LNCAP (cell line): ENCODE measurements around the gene IDE.

ENCODE experiments used
- CTCF ChIP-seq: fragments of 450-650 bp; IDR thresholded peaks from 2 replicates; pipeline ENCODE4 v1.5.1; 2017; ENCODE audit warnings: mild to moderate bottlenecking

IDE gene

DNA sequence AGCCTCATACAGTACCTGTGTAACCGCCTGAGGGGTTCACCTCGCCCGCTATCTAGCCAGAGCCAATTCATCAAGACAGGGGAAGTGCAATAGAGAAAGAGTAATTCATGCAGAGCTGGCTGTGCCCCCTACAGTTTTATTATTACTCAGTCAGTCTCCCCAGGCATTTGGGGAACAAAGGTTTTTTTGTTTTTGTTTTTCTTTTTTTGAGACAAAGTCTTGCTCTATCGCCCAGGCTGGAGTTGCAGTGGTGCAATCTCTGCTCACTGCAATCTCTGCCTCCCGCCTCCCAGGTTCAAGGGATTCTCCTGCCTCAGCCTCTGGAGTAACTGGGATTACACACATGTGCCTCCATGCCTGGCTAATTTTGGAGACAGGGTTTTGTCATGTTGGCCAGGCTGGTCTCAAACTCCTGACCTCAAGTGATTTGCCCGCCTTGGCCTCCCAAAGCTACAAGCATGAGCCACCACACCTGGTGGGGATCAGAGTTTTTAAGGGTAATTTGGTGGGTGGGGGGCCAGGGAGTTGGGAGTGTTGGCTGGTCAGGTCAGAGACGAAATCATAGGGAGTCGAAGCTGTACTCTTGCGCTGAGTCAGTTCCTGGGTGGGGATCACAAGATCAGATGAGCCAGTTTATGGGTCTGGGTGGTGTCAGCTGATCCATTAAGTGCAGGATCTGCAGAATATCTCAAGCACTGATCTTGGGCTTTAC is 166.4 kb downstream of the IDE start:
- no peak for TF ChIP-seq CTCF

DNA sequence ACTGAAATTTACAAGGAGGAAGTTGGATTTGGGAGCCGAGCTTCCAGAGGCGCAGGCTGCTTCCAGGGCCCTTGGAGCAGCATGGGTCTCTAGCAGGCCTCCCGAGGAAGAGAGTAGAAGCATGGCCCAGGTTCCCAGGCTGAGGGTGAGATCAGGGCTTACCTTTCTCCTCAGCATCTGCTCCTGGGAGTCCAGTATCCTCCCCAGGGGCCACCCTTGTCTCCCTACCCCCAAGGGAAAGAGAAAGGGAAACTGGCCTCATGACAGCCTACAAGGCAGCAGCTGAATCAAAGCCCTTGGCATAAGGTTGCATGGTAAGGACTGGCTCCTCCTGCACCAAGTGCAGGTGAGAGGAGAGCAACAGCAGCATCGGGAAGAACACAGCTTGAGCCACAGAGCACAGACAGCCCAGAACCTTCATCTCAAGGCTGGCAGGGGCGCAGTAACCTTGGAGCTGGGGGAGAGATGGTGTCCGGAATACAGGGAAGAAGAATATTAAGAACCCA is 168.4 kb downstream of the IDE start:
- no peak for TF ChIP-seq CTCF

DNA sequence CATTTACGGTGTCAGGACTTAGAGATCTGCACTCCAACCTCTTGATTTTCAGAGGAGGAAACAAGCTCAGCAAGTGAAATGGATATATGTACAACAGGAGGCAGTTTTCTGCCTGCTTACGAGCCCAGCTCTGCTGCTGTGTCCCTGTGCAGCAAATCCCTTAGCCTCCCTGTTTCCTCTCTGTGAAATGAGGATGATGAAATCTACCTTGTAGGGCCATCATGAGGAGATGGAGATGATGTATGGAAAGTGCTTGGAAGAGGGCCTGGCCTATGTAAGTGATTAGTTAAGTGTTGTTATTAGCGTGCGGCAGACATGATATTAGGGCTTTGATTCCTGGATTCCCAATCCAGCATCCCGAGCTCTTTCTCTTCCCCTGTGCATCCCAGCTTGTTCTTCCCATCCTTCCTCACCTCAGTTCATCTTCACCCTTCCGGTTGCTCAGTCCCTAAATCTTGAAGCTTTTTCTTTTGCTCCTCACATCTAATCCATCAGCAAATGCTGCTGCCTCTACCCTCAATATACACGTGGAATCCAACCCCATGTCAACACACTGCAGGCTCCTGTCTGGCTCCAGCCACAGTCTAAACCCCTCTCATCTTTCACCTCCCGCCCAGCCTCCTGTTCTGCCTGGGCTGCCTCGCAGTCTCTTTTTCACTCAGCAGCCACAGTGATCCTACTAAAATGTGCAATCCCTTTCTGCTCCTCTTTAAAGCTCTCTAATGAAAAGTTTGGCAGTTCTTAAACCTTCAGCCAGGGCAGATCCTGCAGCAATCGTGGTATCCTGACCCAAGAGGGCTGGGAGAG is 169.1 kb downstream of the IDE start:
- no peak for TF ChIP-seq CTCF
